Gastrocnemius medialis (tissue), 4 donors: ENCODE data around the gene TDRD12. TPM values are rescaled to one million over a fixed set of nuclear protein-coding genes. Genes with fewer than 3 reads are reported as not detected.

ENCODE experiments used
- ATAC-seq, 2 donors: fragments of 150-250 bp; one replicate each; pipeline ENCODE4 v1.9.1; 2016
- DNase-seq, 2 donors: peaks; one replicate each; pipeline ENCODE4 v3.0.0-alpha.2; 2019
- H3K27ac ChIP-seq, 4 donors: fragments of 200-600 bp; sonication (generic); 1 replicate in 1 of 4; 2 replicates in 3 of 4; pipeline ENCODE4 v1.5.1; 2016 to 2018; ENCODE audit warnings: mild to moderate bottlenecking in 2 of 4, moderate library complexity in 1 of 4
- H3K27me3 ChIP-seq, 3 donors: fragments of 200-600 bp; sonication (generic) in 2 of 3; 1 replicate in 1 of 3; 2 replicates in 2 of 3; pipeline versions ENCODE4 v1.5.1 to v1.6.0; 2016 to 2019; ENCODE audit warnings: mild to moderate bottlenecking in 1 of 3, moderate library complexity in 1 of 3
- H3K36me3 ChIP-seq, 2 donors: fragments of 200-600 bp; sonication (generic) in 1 of 2; one replicate each; pipeline ENCODE4 v1.5.1; 2017 to 2018
- H3K4me1 ChIP-seq, 2 donors: fragments of 200-600 bp; sonication (generic) in 1 of 2; one replicate each; pipeline ENCODE4 v1.5.1; 2016 to 2017; ENCODE audit warnings: mild to moderate bottlenecking in 2 of 2
- H3K4me3 ChIP-seq, 4 donors: fragments of 200-600 bp; sonication (generic) in 3 of 4; 1 replicate in 1 of 4; 2 replicates in 3 of 4; pipeline ENCODE4 v1.5.1; 2016 to 2019; ENCODE audit warnings: mild to moderate bottlenecking in 2 of 4
- H3K9me3 ChIP-seq, 3 donors: fragments of 200-600 bp; sonication (generic) in 2 of 3; 1 replicate in 1 of 3; 2 replicates in 2 of 3; pipeline ENCODE4 v1.5.1; 2016 to 2019
- CTCF ChIP-seq, 5 experiments: fragments of 450-650 bp in 3 of 5; fragments of 200-600 bp in 2 of 5; sonication (generic) in 2 of 5; IDR thresholded peaks in 4 of 5; conservative IDR thresholded peaks in 1 of 5; 1 replicate in 4 of 5; 2 replicates in 1 of 5; pipeline ENCODE4 v1.5.1; 2016 to 2019; ENCODE audit warnings: antibody characterized with exemption in 5 of 5, mild to moderate bottlenecking in 3 of 5, moderate library complexity in 3 of 5
- POLR2A ChIP-seq, 2 donors: fragments of 450-650 bp; IDR thresholded peaks; one replicate each; pipeline ENCODE4 v1.6.1; 2017; ENCODE audit warnings: antibody characterized with exemption in 2 of 2, mild to moderate bottlenecking in 2 of 2, moderate library complexity in 2 of 2
- in situ Hi-C, 4 donors: fragments of 200-750 bp; cut with MboI; loops; one replicate each; pipeline versions ENCODE4 v1.15.0 to v1.8.0; 2017; ENCODE audit warnings: low sequenced_read_pairs in 4 of 4
- intact Hi-C: fragments of 100-400 bp; cut with DNase I; formaldehyde crosslinking; loops from one replicate; pipeline ENCODE4 v1.15.1; 2023; ENCODE audit warnings: low total_unique reads
- total RNA-seq, 4 donors: library from RNA; depleted of rRNA; stranded (reverse); fragments of >200 nt; gene quantifications; one replicate each; pipeline versions ENCODE4 v1.1.0 to v1.2.3, GENCODE V29; 2016

Gene TDRD12
- total RNA-seq, 4 donors from 2014 or later: 0.10 to 1.0 (median 0.37) TPM

- no peak for ATAC-seq
- no peak overlapping the region for H3K4me3 ChIP-seq
- in situ Hi-C loops (no loop called here), intact Hi-C loops (no loop called here)
- no peaks in the 10 kb centered on the region for H3K4me1 ChIP-seq
- H3K36me3 ChIP-seq: no peaks in the 10 kb centered on the region
- DNase-seq: no peak
- TF ChIP-seq POLR2A (IDR thresholded peaks at IDR 0.05): no peak
- TF ChIP-seq CTCF (IDR thresholded peaks at IDR 0.05 in 4 of 5, conservative IDR thresholded peaks at IDR 0.05 in 1 of 5): no peak
- no peaks in the 10 kb centered on the region for H3K9me3 ChIP-seq
- H3K27me3 ChIP-seq: no peaks in the 10 kb centered on the region
- H3K27ac ChIP-seq: no peak overlapping the region
These were observed 143.7 kb downstream of the TDRD12 start for GRCh38 chr19:32863301-32863700.

DNA sequence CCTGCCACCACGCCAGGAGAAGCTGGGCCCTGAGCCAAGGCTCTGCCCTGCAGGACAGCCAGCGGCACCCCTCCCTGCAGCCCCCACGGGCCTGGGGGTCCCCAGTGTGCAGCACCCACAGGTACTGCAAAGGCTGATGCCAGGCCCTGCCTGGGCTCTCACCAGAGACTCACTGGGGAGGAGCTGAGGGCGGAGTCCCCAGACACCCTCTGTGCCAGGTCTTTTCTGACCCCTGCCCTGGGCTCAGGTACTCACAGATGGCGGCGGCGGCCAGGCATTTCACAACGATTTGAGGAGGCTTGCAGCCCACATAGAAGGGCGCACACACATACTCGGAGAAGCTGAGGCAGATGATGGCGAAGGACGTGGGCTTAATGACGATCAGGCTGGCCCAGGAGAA, 144.3 kb downstream of the TDRD12 start:
- Histone ChIP-seq H3K27ac (no peak overlapping the region), H3K27me3 (no peaks in the 10 kb centered on the region), H3K4me3 (no peak overlapping the region), H3K4me1 (no peaks in the 10 kb centered on the region), H3K36me3 (no peaks in the 10 kb centered on the region), H3K9me3 (no peaks in the 10 kb centered on the region)
- TF ChIP-seq CTCF (IDR thresholded peaks at IDR 0.05 in 4 of 5, conservative IDR thresholded peaks at IDR 0.05 in 1 of 5): no peak
- no peak for TF ChIP-seq POLR2A (IDR thresholded peaks at IDR 0.05)
- intact Hi-C loops (no loop called here), in situ Hi-C loops (no loop called here)
- ATAC-seq (no peak), DNase-seq (no peak)

- H3K4me3 ChIP-seq: no peak overlapping the region
- TF ChIP-seq POLR2A (IDR thresholded peaks at IDR 0.05) (no peak), CTCF (IDR thresholded peaks at IDR 0.05 in 4 of 5, conservative IDR thresholded peaks at IDR 0.05 in 1 of 5) (no peak)
- in situ Hi-C loops: no loop called here
- no peaks in the 10 kb centered on the region for H3K9me3 ChIP-seq
- DNase-seq: no peak
- H3K27ac ChIP-seq: no peak overlapping the region
- intact Hi-C loops: no loop called here
- no peaks in the 10 kb centered on the region for H3K36me3 ChIP-seq
- H3K4me1 ChIP-seq: no peaks in the 10 kb centered on the region
- ATAC-seq: no peak
- H3K27me3 ChIP-seq: no peaks in the 10 kb centered on the region
These were observed 144.9 kb downstream of the TDRD12 start for GRCh38 chr19:32864318-32865007.

- in situ Hi-C loops (no loop called here), intact Hi-C loops (no loop called here)
- Histone ChIP-seq H3K4me3 (no peak overlapping the region), H3K4me1 (no peaks in the 10 kb centered on the region), H3K9me3 (no peaks in the 10 kb centered on the region), H3K27me3 (no peaks in the 10 kb centered on the region), H3K27ac (no peak overlapping the region), H3K36me3 (no peaks in the 10 kb centered on the region)
- ATAC-seq: no peak
- no peak for TF ChIP-seq POLR2A (IDR thresholded peaks at IDR 0.05)
- TF ChIP-seq CTCF (IDR thresholded peaks at IDR 0.05 in 4 of 5, conservative IDR thresholded peaks at IDR 0.05 in 1 of 5): no peak
- DNase-seq: no peak
These were observed 145.8 kb downstream of the TDRD12 start for GRCh38 chr19:32865326-32865725.

GRCh38 chr19:32866061-32866460, 146.5 kb downstream of the TDRD12 start:
- H3K27ac ChIP-seq: no peak overlapping the region
- H3K4me1 ChIP-seq: no peaks in the 10 kb centered on the region
- ATAC-seq (no peak), DNase-seq (no peak)
- intact Hi-C loops: no loop called here
- H3K4me3 ChIP-seq: no peak overlapping the region
- H3K27me3 ChIP-seq: no peaks in the 10 kb centered on the region
- in situ Hi-C loops: no loop called here
- no peaks in the 10 kb centered on the region for H3K9me3 ChIP-seq
- H3K36me3 ChIP-seq: no peaks in the 10 kb centered on the region
- TF ChIP-seq CTCF (IDR thresholded peaks at IDR 0.05 in 4 of 5, conservative IDR thresholded peaks at IDR 0.05 in 1 of 5) (no peak), POLR2A (IDR thresholded peaks at IDR 0.05) (no peak)
